ENCODE data around the gene BEGAIN.

Gene BEGAIN, protein sequence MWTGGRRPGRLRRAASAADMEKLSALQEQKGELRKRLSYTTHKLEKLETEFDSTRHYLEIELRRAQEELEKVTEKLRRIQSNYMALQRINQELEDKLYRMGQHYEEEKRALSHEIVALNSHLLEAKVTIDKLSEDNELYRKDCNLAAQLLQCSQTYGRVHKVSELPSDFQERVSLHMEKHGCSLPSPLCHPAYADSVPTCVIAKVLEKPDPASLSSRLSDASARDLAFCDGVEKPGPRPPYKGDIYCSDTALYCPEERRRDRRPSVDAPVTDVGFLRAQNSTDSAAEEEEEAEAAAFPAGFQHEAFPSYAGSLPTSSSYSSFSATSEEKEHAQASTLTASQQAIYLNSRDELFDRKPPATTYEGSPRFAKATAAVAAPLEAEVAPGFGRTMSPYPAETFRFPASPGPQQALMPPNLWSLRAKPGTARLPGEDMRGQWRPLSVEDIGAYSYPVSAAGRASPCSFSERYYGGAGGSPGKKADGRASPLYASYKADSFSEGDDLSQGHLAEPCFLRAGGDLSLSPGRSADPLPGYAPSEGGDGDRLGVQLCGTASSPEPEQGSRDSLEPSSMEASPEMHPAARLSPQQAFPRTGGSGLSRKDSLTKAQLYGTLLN

DNA sequence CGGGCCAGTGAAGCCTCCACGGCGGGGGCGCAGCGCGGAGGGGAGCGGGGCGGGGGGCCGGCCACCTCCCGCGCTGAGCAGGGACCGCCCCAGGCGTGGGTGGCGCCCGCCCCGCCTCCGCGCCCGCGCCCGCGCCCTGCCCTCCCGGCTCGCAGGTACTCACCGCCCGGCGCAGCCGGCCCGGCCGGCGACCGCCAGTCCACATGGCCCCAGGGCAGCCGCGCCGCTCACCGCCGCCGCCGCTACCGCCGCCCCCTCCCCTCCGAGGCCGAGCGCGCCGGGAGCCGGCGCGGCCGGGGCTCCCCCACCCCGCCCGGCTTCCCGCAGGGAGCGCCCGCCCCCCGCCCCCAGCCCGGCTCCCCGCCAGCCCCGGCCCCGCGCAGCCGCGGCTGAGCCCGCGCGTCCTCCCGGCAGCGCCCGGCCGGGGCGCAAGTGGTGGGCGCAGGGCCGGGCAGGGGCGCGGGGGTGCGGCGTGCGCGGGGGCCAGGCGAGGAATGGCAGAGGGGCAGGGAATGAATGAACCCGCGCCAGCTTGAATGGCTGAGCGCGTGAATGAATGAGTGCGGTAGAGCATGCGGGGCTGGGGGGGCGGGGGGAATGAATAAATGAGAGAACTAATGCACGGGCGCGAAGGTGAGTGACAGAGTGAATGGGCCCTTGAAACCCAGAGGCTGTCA, at the start of gene BEGAIN:
Gene BEGAIN (minus strand): TSS at position 332 of the 677 bp plus-strand sequence. CDS start 127 bp downstream, at position 205.
- DNase-seq: no peak

GRCh38 chr14:100636559-100636958, 49.3 kb upstream of the BEGAIN start:
- no peak for DNase-seq

- no peak for DNase-seq
These were observed 46.8 kb upstream of the BEGAIN start for GRCh38 chr14:100634026-100634425.

GRCh38 chr14:100633406-100633805, 46.2 kb upstream of the BEGAIN start:
- DNase-seq: no peak

- DNase-seq: no peak
These were observed 42.5 kb upstream of the BEGAIN start for GRCh38 chr14:100629696-100630095.

GRCh38 chr14:100629098-100629497, 41.9 kb upstream of the BEGAIN start:
- DNase-seq: no peak

GRCh38 chr14:100628225-100628624, 41.0 kb upstream of the BEGAIN start:
- DNase-seq: no peak

GRCh38 chr14:100626614-100627013, 39.4 kb upstream of the BEGAIN start:
- no peak for DNase-seq

- no peak for DNase-seq
These were observed 36.7 kb upstream of the BEGAIN start for GRCh38 chr14:100623961-100624360.

DNA sequence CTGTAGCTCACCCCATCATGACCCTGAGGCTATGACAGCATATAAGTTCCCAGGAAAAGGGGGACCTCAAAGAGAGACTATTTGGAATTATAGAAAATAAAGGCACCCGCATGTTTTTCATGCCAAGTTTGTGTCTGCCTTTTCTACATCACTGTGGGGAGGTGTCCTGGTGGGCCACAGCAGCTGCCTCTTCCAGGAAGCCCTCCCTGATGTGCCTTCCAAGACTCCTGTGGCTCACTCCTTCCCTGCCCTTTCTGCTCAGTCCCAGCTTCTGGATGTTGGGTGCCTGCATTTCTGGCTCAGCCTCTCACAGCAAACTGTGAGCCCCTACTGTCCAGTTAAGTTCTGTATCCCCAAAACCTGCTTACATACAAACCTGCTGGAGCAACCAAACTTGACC, 36.3 kb upstream of the BEGAIN start:
- no peak for DNase-seq

DNA sequence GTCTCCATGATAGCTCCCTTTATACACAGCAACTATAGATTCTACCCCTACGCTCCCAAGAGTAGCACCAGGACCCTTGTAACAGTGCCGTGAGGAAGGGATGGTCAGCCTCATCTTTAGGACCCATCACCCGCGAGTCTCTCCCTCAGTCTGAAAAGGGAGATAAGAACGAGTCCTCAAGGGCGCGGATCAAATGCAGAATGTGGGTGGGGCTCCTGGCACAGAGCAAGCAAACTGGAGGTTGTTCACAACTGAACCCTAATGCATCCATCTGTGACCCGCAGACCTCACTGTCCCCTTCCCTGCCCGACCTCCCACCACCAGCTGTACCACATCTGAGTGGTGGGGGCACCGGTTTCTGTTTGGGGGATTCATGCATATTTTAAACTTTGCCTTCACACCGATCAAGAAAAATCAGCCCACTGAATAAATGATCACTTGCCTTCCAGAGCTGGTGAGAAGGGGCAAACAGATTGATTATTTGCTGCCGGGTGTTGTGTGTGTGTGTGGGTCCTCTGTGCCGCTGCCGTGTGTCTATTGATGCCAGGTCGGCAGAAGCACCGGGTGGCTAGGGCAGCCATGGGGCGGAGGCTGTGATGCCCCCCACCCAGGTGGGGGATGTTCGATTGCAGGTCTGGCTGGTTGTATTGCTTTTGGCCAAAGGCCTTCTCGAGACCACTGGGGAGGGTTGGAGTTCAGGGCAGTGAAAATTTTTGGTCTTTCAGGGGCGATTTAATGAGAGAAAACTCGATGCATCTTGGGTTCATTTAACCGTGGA, 35.7 kb upstream of the BEGAIN start:
- no peak for DNase-seq

- DNase-seq: no peak
These were observed 35.0 kb upstream of the BEGAIN start for GRCh38 chr14:100622224-100622623.

DNA sequence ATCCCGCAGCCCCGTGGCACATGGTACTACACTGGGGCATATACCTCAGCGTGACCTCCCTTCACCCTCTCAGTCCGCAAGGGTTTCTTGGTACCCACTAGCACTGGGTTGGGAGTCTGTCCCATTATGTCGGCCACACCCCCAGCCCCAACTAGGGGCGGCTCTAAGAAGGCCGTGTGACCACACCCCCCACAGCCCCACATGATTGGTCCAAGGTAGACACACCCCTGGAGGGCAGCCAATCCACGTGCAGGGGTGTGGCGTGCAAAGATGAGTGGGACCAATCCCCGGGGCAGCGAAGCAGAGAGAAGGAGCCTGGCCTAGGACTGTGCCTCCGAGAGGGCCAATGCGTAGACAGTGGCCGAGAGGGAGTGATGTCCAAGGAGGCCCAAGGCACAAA, 34.6 kb upstream of the BEGAIN start:
- no peak for DNase-seq

- no peak for DNase-seq
These were observed 33.3 kb upstream of the BEGAIN start for GRCh38 chr14:100620255-100621100.

- DNase-seq: no peak
These were observed 32.4 kb upstream of the BEGAIN start for GRCh38 chr14:100619396-100620254.

GRCh38 chr14:100618763-100619320, 31.6 kb upstream of the BEGAIN start:
- no peak for DNase-seq

- no peak for DNase-seq
These were observed 31.1 kb upstream of the BEGAIN start for GRCh38 chr14:100618318-100618693.

DNA sequence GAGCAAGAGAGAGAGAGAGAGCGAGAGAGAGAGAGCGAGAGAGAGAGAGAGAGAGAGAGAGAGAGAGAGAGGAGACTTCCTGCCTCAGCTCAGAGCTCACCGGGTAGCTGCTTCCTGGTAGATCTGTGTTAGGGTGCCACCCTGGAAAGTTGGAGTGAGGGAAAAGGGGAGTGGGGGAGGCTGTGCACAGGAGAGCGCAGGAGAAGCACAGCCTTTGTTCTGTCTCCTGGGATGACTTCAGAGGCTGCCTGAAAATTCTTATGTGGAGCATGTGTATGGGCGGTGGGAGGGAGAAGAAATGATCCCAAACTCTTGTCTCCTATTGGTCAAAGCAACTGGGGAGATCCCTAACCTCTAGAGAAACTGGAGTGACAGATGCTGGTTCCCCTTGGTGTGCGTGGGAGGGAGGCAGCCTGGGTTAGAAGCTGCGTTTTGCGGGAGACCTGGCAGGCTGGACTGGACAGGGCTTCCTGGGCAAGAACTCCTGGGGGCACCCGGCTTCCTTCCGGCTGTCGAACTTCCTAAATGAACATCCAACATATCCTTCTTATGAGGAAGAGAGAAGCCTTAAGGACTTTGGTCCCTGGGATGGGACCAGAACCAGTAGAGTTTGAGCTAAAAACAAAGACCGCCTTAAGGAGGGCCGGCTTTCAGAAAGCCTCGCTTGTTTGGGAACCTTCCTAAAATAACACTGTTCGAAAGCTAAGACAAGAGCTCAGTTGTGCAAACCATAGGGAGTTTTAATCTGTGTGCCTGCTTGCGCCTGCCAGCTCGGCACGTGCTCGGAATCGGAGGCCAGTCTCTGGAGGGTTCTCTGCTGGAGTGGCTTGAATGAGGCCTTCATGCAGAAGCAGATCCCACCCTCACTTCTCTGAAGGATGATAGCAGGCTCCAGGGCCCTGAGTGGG, 30.4 kb upstream of the BEGAIN start:
- DNase-seq: peak in 4 of 6 experiments; percentile 10 to 57 (median 40)

- DNase-seq: no peak
These were observed 29.7 kb upstream of the BEGAIN start for GRCh38 chr14:100616854-100617409.

Measured in stimulated activated naive CD4-positive, alpha-beta T cell (primary cell).